GM18858 (cell line): ENCODE data around the gene RNASE8.

ENCODE experiments used
- ATAC-seq: cut with Tn5 transposase; IDR thresholded peaks from one replicate; pipeline ENCODE4 v1.9.1; 2021; ENCODE audit not compliant: unreplicated experiment

RNASE8 gene

DNA sequence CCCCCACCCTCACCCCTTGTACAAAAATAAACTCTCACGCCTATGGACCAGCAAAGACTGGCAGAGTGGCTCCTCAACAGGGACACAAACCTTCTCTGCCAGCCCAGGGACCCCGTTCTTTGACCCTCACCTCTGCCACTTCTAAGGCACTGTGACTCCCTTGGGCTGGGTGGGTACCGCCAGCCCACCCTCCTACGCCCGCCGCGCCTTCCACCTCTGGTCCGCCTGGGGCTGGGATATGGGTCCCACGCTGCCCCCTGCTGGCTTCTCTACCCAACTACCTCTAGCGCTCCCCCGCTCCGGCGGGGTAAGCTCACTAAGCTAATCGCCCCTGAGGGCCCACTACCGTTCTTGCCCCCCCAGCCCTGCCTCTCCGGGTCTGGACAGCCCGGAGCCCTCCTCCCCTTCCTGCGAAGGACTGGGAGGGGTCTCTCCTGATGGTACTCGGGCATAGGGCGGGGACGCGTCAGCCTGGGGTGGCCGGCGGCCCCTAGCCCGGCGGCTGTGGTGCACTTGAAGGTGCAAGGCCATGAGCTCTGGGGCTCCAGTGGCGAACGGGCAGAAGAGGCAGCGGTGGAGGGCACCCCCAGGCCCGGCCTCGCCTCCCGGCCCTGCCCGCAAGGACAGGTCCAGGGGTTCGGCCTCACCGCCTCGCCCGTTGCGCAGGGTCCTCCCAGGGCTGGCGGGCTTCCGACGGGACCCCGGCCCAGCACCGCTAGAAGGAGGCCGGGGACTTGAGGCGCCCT is 32.7 kb downstream of the RNASE8 start:
- no peak for ATAC-seq

- ATAC-seq, result no peak
These were observed 33.5 kb downstream of the RNASE8 start for GRCh38 chr14:21090940-21091663.

DNA sequence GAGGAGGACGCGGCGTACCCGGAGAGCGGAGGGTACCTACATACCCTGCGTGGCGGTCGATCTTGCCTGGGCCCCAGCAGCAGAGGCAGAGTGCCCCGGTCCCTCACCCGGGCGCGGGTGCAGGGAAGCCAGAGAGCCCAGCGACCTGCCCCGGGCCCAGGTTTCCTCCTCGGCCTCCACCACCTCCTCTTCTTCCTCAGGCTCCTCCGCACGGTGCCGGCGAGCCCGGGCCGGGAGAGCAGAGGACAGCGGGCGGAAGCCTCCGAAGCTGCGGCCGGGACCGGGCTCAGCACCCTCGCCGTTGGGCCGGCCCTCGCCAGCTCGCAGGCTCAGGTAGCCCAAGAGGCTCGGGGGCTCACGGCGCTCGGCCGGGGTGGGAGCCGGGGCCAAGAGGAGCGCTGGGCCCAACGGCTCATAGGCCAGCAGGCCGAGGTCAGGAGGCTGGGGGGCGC is 34.2 kb downstream of the RNASE8 start:
- no peak for ATAC-seq

GRCh38 chr14:21092273-21093011 is 34.8 kb downstream of the RNASE8 start:
- peak; percentile 69 for ATAC-seq

DNA sequence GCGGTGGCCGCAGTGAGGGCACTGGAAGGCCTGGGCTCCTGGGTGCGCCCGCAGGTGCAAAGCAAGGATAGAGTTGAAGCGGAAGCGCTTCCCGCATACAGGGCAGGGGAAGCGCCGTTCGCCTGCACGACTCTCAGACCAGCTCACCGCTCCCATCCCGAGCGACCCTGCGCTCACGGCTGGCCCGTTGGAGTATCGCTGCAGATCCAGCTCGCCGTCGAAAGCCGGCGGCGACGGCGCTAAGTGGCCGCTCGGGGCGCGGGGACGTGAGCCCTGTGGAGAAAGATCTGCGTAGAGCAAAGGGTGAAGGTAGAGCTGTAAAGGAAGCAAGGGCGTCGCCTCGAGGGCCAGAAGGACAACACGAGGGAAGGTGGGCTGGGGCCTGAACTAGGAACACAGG is 35.4 kb downstream of the RNASE8 start:
- no peak for ATAC-seq

GRCh38 chr14:21093769-21094681 is 36.4 kb downstream of the RNASE8 start:
- ATAC-seq, result no peak

GRCh38 chr14:21095430-21096205 is 38.0 kb downstream of the RNASE8 start:
- no peak for ATAC-seq

DNA sequence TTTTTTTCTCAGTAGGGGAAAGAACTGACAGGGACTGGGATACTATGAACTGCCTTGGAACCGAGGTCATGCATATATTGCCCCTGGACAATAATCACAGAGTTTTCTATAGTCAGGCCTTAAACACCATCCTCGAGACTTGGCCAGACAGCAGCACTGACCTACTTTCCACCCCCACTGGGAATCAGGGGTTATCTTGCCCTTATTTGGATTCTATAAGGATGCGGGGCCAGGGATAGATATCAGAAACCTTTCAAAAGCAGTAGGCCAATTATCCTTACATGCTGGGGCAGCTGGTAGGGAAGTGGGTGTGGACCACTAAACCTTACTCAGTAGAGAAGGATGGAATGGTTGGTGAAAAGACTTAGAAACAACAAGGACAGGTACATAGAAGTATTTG is 38.8 kb downstream of the RNASE8 start:
- ATAC-seq, result no peak

DNA sequence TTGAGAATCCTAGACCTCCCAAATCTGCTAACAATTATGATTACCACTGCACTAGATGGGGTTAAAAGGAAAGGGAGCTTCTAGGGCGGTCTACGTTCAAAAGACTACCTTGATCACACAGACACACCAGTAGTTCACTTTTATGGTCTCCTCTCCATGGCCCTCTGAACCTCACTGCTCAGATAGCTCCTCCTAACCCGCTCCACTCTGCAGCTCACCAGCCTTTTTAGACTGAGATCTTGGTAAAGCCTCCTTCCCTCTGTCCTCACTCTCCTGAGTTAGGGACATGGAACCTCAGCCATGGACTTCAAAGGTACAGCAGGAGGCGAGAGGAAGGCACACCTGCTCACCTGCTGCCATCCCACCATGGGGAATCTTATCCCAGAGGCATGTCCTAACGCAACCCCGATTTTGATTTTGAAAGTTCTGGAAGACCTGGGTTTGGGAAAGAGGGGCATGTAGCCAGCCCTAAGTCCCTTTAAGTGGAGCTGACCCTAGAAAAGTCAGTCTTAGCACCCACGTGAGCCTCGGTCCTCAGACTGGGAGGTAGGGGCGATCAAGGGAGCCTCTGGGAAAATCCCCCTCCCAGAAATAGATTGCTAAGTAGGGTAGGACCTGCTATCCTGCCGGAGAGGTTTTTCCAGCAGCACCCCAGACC is 39.5 kb downstream of the RNASE8 start:
- ATAC-seq, result no peak

- ATAC-seq, result no peak
These were observed 40.0 kb downstream of the RNASE8 start for GRCh38 chr14:21097636-21098075.

DNA sequence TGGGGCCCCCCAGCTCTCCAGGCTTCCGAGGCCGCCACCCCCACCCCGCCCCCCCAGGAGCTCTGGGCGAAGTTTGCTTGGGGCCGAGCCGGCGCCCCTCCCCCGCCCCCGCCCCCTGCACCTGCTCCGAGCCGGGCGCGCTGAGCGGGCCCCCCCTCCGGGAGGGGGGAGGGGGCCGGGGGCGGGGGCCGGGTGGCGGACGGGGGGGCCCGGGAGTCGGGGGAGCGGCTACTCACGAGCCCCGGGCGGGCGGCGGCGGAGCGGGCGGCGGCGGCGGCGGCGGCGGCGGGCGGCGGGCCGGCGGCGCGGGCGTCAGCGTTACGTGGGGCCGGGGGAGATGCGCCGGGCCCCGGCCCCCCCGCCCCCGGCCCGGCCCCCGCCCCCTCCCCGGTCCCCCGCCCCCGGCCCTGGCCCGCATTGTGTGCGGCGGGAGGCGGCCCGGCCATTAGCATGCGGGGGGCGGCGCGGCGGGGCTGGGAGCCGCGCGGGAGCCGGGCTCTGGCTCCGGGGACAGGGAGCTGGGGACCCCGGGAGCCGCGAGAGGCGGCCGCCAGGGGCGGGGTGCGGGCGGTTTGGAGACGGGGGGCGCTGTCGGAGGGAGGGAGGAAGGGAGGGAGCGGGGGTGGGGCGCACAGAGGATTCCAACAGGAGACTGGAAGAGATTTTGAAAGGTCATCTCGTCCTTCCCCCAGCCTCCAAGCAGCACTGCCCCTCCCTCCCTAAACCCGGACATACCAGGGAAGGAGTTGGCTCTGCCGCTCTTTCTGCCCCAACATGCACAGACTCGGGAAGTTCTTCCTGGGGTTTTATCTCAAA is 40.7 kb downstream of the RNASE8 start, which contains the start of gene ZNF219:
ZNF219 (minus strand) TSS at position 580 of the 816 bp plus-strand sequence. CDS start 5,064 bp downstream, outside the sequence.
- ATAC-seq, result no peak

DNA sequence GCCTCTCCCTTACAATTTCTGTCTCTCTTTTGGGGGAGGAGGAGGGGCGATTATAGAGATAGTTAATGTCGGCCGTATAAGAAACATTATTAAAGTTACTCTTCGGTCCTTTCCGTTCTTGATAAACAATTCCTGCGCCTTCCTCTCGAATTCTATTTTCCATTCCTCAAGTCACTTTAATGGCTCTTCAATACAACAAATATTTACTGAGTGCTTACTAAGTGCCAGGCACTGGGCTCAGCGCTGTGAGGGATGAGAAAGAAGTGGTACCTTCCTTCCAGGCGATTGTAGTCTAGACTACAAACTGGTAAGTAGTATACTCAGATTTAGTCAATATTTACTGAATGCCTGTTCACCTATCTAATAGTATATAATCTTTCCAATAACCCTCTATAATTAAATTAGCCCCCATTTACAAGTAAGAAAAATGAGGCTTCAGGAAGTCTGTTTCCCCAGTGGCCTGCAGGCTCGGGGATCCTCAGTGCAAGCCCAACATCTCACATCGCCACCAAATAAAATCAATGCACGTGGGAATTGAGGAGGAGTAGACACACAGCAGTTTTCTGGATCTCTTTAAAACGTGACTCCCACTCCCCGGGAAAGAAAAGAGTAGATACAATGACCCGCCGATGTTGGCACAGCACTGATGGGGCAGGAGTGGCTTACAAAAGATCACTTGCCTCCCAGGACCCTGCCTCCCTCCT is 41.4 kb downstream of the RNASE8 start:
- ATAC-seq, result no peak

GRCh38 chr14:21099596-21099985 is 42.0 kb downstream of the RNASE8 start:
- no peak for ATAC-seq

GRCh38 chr14:21100931-21101330 is 43.3 kb downstream of the RNASE8 start, which contains the start of gene TMEM253:
Gene TMEM253 (plus strand): TSS chr14:21101066. CDS start chr14:21101344, 278 bp downstream.
- ATAC-seq, result no peak

DNA sequence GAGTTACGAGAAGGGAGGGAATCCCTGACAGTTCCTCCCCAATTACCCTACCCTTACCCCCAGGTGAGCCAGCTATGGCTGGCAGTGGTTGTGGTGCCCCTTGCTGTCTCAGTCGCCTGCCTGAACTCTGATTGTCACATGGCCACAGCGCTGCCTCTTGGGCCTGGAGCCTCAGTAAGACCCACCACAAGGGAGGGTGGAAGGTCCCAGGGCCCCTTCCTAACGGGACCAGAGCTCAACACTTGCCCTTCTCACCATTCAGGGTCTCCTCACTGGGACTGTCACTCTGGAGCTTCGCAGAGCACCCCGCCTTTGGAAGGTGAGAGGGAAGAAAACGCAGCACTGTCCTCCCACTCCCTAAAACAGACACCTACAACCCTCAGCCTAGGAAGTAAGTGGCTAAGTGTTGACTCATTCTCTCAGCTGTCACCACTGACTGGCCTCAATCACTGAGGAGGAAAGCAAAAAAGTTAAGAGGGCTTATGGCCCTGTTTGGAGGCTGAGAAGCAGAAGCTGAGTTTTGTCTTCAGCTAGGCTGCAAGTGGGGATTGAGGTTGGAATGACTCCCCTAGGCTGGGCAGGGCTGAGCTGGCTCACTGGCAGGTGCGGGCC is 44.3 kb downstream of the RNASE8 start:
- ATAC-seq, result no peak

DNA sequence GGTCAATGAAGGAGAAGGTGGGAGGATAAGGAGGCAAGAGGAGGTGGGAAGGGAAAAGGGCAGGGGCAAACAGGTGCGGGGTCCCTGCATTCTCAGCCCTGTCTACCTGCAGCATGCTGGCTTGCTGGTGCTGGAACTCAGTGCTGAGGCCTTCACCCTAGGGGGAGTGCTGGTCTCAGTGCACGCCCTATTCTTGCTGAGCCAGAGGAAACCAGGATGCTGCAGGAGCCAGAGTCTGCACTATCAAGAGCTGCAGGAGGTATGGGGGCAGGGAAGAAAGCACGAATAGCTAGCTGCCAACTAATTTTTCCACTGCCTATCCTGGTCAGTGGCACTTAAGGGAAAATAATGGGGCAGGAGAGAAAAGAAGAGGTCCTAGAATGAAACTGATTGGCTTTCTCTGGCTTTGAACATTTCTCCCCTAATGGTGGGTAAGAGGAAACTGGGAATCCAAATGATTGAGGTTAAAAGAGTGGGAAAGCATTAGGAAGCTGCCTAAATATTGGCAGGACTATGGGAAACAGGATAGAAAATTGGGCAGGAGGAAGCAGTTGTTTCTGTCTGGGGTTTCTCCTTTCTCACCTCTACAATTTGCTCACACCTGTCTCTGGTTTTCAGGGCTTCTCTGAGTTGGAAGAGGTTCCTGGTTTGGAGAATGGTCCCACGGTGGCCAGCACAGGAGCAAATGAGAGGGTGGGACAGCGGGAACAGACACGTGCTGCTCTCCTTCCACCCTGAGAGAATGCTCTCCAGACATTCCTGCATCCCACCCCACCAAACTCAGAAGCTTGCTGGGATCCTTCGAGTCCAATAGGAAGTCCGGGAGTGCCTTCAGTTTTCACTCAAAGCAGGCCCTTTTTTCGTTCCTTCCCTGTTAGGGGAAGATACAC is 45.1 kb downstream of the RNASE8 start:
- ATAC-seq, result no peak
